ENCODE results near the gene ZNF609. TPM values are rescaled to one million over a fixed set of nuclear protein-coding genes. Genes with fewer than 3 reads are reported as not detected.

The ZNF609 gene
- total RNA-seq, 1 donor, result 20.6 TPM

- Histone ChIP-seq H3K36me3 (ENCODE audit: insufficient read depth, low read length) (no peaks in the 10 kb centered on the region), H3K27ac (ENCODE audit: low read depth, low read length) (no peak overlapping the region), H3K4me3 (ENCODE audit: insufficient read depth, low read length) (no peak overlapping the region), H3K4me2 (ENCODE audit: insufficient read depth, low read length) (no peak overlapping the region), H3K27me3 (ENCODE audit: insufficient read depth, low read length) (no peaks in the 10 kb centered on the region), H3K9me3 (ENCODE audit: low read depth, low read length) (no peaks in the 10 kb centered on the region), H3K4me1 (ENCODE audit: insufficient read depth, low read length) (no peaks in the 10 kb centered on the region), H3K79me2 (ENCODE audit: insufficient read depth, low read length) (peaks cover 5% of the 10 kb centered on the region), H4K20me1 (ENCODE audit: insufficient read depth, low read length) (peaks cover 9% of the 10 kb centered on the region), H2AFZ (ENCODE audit: low read length) (no peak overlapping the region)
- DNase-seq (ENCODE audit: insufficient read length, low spot score, missing footprints), result no peak
- no peak for TF ChIP-seq CTCF (IDR thresholded peaks at IDR 0.05; ENCODE audit: extremely low read depth, low read depth, low read length)
Measured at GRCh38 chr15:64650552-64650951, 190.2 kb downstream of the ZNF609 start.

- no peak for TF ChIP-seq CTCF (IDR thresholded peaks at IDR 0.05; ENCODE audit: extremely low read depth, low read depth, low read length)
- Histone ChIP-seq H3K79me2 (ENCODE audit: insufficient read depth, low read length) (peaks cover 5% of the 10 kb centered on the region), H3K4me3 (ENCODE audit: insufficient read depth, low read length) (no peak overlapping the region), H3K27me3 (ENCODE audit: insufficient read depth, low read length) (no peaks in the 10 kb centered on the region), H3K36me3 (ENCODE audit: insufficient read depth, low read length) (no peaks in the 10 kb centered on the region), H4K20me1 (ENCODE audit: insufficient read depth, low read length) (peaks cover 9% of the 10 kb centered on the region), H3K27ac (ENCODE audit: low read depth, low read length) (no peak overlapping the region), H3K4me2 (ENCODE audit: insufficient read depth, low read length) (no peak overlapping the region), H3K4me1 (ENCODE audit: insufficient read depth, low read length) (no peaks in the 10 kb centered on the region), H3K9me3 (ENCODE audit: low read depth, low read length) (no peaks in the 10 kb centered on the region), H2AFZ (ENCODE audit: low read length) (no peak overlapping the region)
- no peak for DNase-seq (ENCODE audit: insufficient read length, low spot score, missing footprints)
Measured at GRCh38 chr15:64651601-64652191, 191.3 kb downstream of the ZNF609 start.

DNA sequence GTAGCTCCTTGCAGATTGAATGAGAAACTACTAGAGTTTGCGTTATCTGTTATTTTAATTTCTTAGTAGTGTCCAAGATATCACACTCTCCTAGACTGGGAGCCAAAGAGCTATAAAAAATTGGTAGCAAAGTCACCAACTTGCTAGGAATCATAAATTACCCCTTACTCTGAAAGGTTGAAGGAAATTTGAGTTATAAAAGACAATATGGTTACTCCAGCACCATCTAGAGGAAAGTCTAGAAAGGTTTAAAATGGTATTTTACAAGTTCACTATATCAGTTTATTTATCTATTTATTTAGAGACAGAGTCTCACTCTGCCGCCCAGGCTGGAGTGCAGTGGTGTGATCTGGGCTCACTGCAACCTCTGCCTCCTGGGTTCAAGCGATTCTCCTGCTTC is 193.4 kb downstream of the ZNF609 start:
- Histone ChIP-seq H3K36me3 (ENCODE audit: insufficient read depth, low read length) (no peaks in the 10 kb centered on the region), H3K9me3 (ENCODE audit: low read depth, low read length) (no peaks in the 10 kb centered on the region), H3K27me3 (ENCODE audit: insufficient read depth, low read length) (no peaks in the 10 kb centered on the region), H3K4me3 (ENCODE audit: insufficient read depth, low read length) (no peak overlapping the region), H3K27ac (ENCODE audit: low read depth, low read length) (no peak overlapping the region), H3K79me2 (ENCODE audit: insufficient read depth, low read length) (peaks cover 5% of the 10 kb centered on the region), H2AFZ (ENCODE audit: low read length) (no peak overlapping the region), H3K4me1 (ENCODE audit: insufficient read depth, low read length) (no peaks in the 10 kb centered on the region), H3K4me2 (ENCODE audit: insufficient read depth, low read length) (no peak overlapping the region), H4K20me1 (ENCODE audit: insufficient read depth, low read length) (peaks cover 6% of the 10 kb centered on the region)
- no peak for DNase-seq (ENCODE audit: insufficient read length, low spot score, missing footprints)
- TF ChIP-seq CTCF (IDR thresholded peaks at IDR 0.05; ENCODE audit: extremely low read depth, low read depth, low read length), result peak; percentile 50

- Histone ChIP-seq H3K79me2 (ENCODE audit: insufficient read depth, low read length) (peaks cover 12% of the 10 kb centered on the region), H3K9me3 (ENCODE audit: low read depth, low read length) (no peaks in the 10 kb centered on the region), H2AFZ (ENCODE audit: low read length) (no peak overlapping the region), H4K20me1 (ENCODE audit: insufficient read depth, low read length) (peaks cover 2% of the 10 kb centered on the region), H3K4me3 (ENCODE audit: insufficient read depth, low read length) (no peak overlapping the region), H3K4me1 (ENCODE audit: insufficient read depth, low read length) (peaks cover 6% of the 10 kb centered on the region), H3K36me3 (ENCODE audit: insufficient read depth, low read length) (no peaks in the 10 kb centered on the region), H3K27ac (ENCODE audit: low read depth, low read length) (no peak overlapping the region), H3K4me2 (ENCODE audit: insufficient read depth, low read length) (no peak overlapping the region), H3K27me3 (ENCODE audit: insufficient read depth, low read length) (no peaks in the 10 kb centered on the region)
- no peak for DNase-seq (ENCODE audit: insufficient read length, low spot score, missing footprints)
- no peak for TF ChIP-seq CTCF (IDR thresholded peaks at IDR 0.05; ENCODE audit: extremely low read depth, low read depth, low read length)
Measured at GRCh38 chr15:64656508-64656907, 196.1 kb downstream of the ZNF609 start.

Data from osteoblast (primary cell).